Neuron (in vitro differentiated cells): ENCODE measurements around the gene PADI6.
A peak's percentile ranks its signal among the peaks of the same experiment; 100 is the strongest.

Source experiments
- H2AFZ ChIP-seq: one replicate; pipeline ENCODE4 v1.6.1; 2013; ENCODE audit warnings: low read depth, mild to moderate bottlenecking, inconsistent platforms, low read length, moderate library complexity
- H3K27me3 ChIP-seq: one replicate; pipeline ENCODE4 v1.6.1; 2013; ENCODE audit warnings: low read length; ENCODE audit not compliant: insufficient read depth
- H3K36me3 ChIP-seq: one replicate; pipeline ENCODE4 v1.6.1; 2013; ENCODE audit warnings: low read length; ENCODE audit not compliant: insufficient read depth
- H3K4me1 ChIP-seq: one replicate; pipeline ENCODE4 v1.6.1; 2013; ENCODE audit warnings: low read length; ENCODE audit not compliant: insufficient read depth
- H3K4me3 ChIP-seq: 2 replicates; pipeline ENCODE4 v1.5.1; 2013; ENCODE audit warnings: mild to moderate bottlenecking, low read length, moderate library complexity
- H3K9me3 ChIP-seq: one replicate; pipeline ENCODE4 v1.6.1; 2013; ENCODE audit warnings: low read length

The PADI6 gene

DNA sequence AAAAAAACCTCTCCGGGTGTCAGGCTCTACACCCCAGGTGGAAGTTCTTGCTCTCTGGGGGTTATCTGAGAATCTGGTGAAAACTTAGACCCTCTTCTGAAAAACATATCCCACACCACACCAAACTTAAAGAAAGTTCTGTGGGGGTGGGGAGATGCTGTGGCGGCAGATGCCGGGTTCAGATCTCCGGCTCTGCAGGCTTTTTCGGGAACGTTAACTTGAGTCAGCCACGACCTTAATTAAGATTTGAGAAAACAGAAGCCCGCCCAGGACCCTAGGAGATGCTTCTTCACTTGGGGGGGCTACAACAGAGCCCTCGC, 65.2 kb downstream of the PADI6 start:
- Histone ChIP-seq H3K27me3 (peaks cover 10% of the 10 kb centered on the region), H3K36me3 (peaks cover 24% of the 10 kb centered on the region), H2AFZ (no peak overlapping the region), H3K4me3 (peak overlapping the region; percentile 96), H3K9me3 (no peaks in the 10 kb centered on the region), H3K4me1 (peaks cover 28% of the 10 kb centered on the region)

DNA sequence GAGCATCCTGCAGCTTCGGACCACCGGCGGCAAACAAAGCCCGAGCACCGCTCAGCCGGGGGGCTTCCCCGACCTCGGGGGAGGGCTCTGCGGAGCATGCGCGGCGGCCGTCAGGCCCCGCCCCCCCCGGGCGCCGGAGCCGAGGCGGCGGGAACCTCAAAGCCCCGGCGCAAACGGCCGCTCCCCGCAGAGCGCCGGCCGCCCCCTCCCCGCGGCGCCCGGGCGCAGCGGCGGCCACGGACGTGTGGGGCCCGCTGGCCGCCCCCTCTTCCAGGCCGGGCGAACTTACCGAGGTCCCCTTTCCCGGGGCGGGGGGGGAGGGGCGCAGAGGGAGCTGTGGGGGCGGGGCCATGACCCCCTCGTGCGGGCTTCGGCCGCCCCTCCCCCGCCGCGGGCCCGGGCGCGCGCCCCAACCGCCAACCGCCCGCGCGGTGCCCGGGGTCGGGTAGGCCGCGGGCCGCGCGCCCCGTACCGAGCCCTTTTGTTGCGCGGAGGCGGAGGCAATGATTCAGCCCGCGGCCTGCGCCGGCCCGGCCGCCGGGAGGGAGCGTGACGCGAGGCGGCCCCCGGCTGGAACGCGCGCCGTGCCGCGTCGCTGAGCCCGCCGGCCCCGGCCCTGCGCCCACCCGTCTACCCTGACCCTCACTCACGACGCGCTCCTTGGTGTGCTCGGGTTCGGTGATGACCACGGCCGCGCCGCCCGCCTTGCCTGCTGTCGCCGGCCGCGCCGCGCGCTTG, 65.8 kb downstream of the PADI6 start:
- H3K4me3 ChIP-seq = peak overlapping the region; percentile 96
- H3K36me3 ChIP-seq = peaks cover 19% of the 10 kb centered on the region
- H2AFZ ChIP-seq = no peak overlapping the region
- peaks cover 28% of the 10 kb centered on the region for H3K4me1 ChIP-seq
- H3K27me3 ChIP-seq = peaks cover 10% of the 10 kb centered on the region
- H3K9me3 ChIP-seq = no peaks in the 10 kb centered on the region

DNA sequence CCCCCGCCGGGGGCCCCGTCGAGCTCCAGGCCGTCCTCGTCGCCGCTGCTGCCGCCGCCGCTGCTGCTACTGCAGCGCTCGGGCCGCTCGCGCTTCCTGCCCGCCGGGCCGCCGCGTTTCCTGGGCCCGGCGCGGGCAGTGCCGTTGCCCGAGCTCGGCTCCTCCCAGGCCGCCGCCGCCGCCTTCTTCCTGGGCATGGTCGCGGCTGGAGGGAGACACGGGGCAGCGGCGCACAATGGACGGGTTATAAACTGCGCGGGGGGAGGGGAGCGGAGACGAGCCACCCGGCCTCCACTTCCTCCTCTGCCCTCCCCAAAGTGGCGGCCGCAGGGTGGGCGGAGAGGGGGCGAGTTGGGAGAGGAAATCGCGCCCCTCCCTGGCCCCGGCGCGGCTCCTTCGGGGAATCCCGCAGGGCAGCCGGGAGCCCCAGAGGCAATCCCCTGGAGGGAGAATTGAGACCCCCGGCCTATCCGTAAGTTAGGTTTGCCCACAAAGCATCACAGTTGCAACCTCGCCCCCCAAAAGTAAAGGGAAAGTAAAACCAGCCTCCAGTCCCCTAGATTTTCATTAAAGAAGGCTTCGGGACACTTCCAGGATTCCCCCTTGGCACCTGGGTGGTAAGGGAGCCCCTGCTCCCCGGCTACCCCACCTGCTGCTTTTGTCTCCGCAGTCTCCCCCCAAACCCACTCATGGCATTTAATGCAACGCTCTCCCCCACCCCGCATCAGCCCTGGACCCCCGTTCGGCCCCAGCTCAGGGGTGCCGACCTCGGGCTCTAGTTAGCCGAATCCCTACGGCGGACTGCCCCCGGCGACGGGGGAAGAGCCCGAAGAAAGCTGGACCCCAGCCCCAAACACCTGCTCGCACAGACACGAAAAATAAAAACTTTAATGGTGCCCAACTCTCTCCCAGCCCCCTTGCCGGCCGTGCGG, 66.6 kb downstream of the PADI6 start:
- H2AFZ ChIP-seq = peak overlapping the region; percentile 23
- H3K27me3 ChIP-seq = peaks cover 10% of the 10 kb centered on the region
- H3K9me3 ChIP-seq = no peaks in the 10 kb centered on the region
- peak overlapping the region; percentile 96 for H3K4me3 ChIP-seq
- peaks cover 28% of the 10 kb centered on the region for H3K4me1 ChIP-seq
- H3K36me3 ChIP-seq = peaks cover 16% of the 10 kb centered on the region

DNA sequence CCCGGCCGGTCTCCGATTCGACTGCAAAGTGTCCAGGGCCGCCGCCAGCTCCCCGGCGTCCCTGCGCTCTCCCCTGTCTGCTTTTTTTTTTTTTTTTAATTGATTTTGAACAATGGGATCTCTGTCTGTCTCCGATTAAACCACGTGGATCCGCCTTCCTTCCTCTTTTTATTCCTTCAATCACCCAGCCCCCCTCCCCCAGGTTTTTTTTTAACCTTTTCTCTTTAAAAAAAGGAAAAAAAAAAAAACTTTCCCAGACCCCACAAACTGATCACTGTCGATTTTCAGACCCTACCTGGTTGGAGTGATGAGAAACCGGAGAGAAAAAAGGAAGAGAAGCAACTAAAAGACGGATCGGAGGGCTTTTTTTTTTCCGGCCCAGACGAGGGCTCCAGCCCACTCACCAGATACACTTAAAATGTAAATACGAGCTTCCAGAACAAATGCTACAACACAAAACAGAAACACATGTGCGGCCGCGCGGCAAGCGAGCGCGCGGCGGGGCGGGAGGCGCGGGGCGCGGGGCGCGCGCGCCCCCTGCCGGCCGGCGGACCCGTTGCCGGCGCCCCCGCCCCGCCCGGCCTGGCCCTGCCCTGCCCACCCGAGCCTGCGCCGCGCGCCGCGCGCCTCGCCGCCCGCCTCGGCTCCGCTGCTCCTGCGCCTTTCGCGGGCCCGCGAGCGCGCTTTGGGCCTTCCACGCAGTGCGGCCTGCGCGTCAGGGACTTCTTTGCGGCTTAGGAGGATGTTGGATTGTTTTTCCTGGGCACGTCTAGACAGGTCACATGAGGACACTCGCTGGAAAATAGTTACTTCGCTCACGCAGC, 67.5 kb downstream of the PADI6 start, which contains the start of gene RCC2:
TSS of gene RCC2 (minus strand) at position 428 of the 824 bp plus-strand sequence. CDS start 1,163 bp downstream, outside the sequence.
- peaks cover 28% of the 10 kb centered on the region for H3K4me1 ChIP-seq
- H2AFZ ChIP-seq = peak within 1 kb of the TSS; percentile 31
- peaks cover 10% of the 10 kb centered on the region for H3K27me3 ChIP-seq
- peak within 1 kb of the TSS; percentile 96 for H3K4me3 ChIP-seq
- no peaks in the 10 kb centered on the region for H3K9me3 ChIP-seq
- peaks cover 8% of the 10 kb centered on the region for H3K36me3 ChIP-seq

DNA sequence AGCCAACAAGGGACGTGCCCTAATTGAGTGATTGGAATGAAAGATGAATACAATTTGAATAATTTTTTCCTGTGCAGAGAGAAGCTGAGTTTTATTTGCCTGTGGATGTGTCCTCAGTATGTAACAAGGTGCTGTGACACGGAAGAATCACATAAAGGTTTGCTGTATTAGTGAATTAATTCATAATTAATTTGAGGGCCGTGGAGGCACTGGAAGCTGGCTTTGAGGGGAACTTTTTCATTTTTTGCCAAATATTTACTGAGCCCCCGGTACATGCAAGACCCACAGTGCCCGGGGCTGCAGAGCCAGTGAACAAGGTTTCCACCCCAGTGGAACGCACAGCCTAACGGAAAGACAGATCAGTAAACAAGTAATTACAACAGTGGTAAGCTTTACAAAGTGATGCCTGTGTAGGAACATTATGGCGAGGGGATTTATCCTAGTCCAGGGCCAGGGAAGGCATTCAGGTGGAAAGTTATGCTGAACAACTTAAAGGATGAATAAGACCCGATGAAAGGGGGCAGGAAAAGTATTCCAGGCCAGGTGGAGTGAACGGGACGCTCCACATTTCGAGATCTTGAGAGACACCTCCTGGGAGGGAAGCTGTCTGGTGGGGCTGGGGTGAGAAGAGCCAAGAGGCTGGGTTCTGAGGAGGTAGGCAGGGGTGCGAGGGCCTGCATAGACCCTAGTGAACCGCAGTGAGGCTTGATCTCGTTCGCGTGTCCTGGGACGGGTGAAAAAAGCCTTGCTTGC, 68.3 kb downstream of the PADI6 start:
- H3K9me3 ChIP-seq = no peaks in the 10 kb centered on the region
- H3K4me1 ChIP-seq = peaks cover 28% of the 10 kb centered on the region
- peaks cover 2% of the 10 kb centered on the region for H3K36me3 ChIP-seq
- H3K27me3 ChIP-seq = peaks cover 10% of the 10 kb centered on the region
- H3K4me3 ChIP-seq = peak overlapping the region; percentile 96
- H2AFZ ChIP-seq = peak overlapping the region; percentile 31

DNA sequence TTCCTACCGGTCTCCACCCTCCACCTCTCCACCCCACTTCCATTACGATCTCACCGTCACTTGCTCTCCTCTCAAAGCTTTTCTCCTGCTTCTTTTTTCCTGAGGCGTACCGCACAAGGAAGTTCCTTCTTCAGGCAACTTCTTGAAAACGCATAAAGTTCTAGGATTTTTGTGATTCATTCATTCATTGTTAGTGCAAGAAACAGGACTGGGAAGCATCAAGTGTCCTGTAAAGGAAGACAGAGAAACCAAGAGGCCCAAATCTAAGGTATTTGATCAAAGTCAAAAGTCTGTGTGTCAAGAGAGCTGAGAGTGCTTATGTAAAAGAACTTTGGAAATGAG, 68.8 kb downstream of the PADI6 start:
- no peak overlapping the region for H3K4me3 ChIP-seq

DNA sequence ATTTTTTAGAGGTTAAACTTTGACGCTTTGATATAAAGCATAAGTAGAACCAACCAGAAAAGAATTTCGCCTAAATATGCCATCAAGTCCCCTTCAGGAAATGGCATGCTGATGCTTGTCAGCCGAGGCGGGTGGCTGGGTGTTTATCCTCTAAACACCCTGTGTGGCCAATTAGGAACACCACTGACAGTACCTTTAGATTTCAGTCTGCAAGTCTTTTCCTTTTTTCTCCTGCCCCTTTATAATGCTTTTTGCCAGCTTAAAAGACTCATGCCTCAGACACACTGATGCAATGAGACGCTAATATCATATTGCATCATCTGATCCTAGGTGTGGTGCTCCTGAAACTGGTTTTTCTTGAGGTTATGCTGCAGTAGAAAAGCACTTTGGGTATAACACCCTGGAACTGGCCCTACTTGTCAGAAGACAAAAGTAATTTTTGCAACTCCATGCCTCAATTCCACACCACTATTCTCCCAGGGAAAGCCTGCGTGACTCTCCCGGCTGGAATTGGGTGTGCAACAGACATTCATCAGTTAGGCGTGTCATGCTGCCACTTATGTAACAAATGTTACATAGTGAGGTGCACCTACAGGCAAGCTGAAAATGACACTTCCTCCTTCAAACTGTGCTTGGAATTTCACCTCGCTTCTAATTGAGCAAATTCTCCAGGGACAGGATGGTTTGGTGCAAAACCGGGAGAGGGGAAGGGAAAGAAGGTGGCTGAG, 69.4 kb downstream of the PADI6 start:
- Histone ChIP-seq H3K4me3 (no peak overlapping the region), H3K27me3 (peaks cover 10% of the 10 kb centered on the region), H3K4me1 (peaks cover 20% of the 10 kb centered on the region), H3K9me3 (no peaks in the 10 kb centered on the region), H3K36me3 (no peaks in the 10 kb centered on the region), H2AFZ (no peak overlapping the region)

More for the DNA sequence above, 68.8 kb downstream of the PADI6 start:
- peaks cover 2% of the 10 kb centered on the region for H3K36me3 ChIP-seq
- no peaks in the 10 kb centered on the region for H3K9me3 ChIP-seq
- H3K4me1 ChIP-seq = peaks cover 26% of the 10 kb centered on the region
- H2AFZ ChIP-seq = no peak overlapping the region
- peaks cover 10% of the 10 kb centered on the region for H3K27me3 ChIP-seq

DNA sequence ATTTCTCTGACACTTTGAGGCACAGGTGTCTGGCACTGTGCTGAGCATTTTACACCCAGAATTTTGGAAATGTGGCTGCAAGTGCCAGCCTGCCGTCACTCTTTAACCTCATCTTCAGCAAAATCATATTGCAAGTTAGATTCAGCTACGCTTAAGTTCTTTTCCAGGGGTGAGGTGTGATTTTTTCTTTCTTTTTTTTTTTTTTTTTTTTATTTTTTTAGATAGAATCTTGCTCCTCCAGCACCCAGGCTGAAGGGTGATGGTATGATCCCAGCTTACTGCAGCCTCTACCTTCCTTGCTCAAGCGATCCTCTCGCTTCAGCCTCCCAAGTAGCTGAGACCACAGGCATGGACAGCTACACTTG, 70.0 kb downstream of the PADI6 start:
- H3K36me3 ChIP-seq = no peaks in the 10 kb centered on the region
- H3K4me1 ChIP-seq = peaks cover 15% of the 10 kb centered on the region
- H3K4me3 ChIP-seq = no peak overlapping the region
- H3K9me3 ChIP-seq = no peaks in the 10 kb centered on the region
- H2AFZ ChIP-seq = no peak overlapping the region
- H3K27me3 ChIP-seq = peaks cover 10% of the 10 kb centered on the region

DNA sequence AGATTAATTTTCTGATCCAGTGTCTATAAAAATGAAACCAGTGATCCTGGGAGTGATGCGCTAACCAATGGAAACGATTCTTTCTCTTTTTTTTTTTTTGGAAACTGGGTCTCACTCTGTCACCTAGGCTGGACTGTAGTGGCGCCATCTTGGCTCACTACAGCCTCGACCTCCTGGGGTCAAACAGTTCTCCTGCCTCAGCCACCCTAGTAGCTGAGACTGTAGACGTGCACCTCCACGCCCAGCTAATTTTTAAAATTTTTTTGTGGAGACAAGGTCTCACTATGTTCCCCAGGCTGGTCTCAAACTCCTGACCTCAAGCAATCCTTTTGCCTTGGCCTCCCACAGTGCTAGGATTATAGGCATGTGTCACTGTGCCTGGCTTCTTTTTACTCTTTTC, 70.8 kb downstream of the PADI6 start:
- no peaks in the 10 kb centered on the region for H3K9me3 ChIP-seq

DNA sequence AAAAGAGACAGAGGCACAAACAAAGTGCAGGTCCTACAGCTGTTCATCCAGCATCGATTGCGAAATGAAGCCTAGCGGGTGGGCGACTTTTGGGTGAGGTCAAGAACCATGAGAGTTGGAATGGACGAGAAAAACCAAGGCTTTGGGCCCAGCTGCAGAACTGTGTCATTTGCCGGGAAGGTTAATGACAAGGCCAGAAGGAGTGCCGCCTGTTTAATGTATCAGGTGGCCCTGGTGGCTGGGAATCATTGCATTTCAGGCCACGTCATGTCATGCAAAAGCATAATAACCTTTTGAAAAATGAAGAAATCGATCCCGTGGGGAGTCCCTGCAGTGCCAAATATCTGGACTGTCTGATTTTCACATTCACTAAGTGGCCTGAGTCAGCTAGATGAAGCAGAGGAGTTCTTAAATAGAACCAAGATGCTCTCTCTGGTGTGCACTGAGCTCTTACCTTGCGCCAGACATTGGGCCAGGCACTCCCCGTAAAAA, 75.6 kb downstream of the PADI6 start:
- Histone ChIP-seq H3K27me3 (no peaks in the 10 kb centered on the region), H3K36me3 (no peaks in the 10 kb centered on the region)

More for the DNA sequence above, 70.8 kb downstream of the PADI6 start:
- Histone ChIP-seq H3K4me3 (no peak overlapping the region), H3K4me1 (peaks cover 11% of the 10 kb centered on the region), H3K36me3 (no peaks in the 10 kb centered on the region), H2AFZ (no peak overlapping the region), H3K27me3 (peaks cover 10% of the 10 kb centered on the region)

More for the DNA sequence above, 75.6 kb downstream of the PADI6 start:
- Histone ChIP-seq H3K4me3 (no peak overlapping the region), H3K4me1 (no peaks in the 10 kb centered on the region), H2AFZ (no peak overlapping the region), H3K9me3 (no peaks in the 10 kb centered on the region)
